Measurements from ENCODE around the gene RPUSD4.

Gene RPUSD4

DNA sequence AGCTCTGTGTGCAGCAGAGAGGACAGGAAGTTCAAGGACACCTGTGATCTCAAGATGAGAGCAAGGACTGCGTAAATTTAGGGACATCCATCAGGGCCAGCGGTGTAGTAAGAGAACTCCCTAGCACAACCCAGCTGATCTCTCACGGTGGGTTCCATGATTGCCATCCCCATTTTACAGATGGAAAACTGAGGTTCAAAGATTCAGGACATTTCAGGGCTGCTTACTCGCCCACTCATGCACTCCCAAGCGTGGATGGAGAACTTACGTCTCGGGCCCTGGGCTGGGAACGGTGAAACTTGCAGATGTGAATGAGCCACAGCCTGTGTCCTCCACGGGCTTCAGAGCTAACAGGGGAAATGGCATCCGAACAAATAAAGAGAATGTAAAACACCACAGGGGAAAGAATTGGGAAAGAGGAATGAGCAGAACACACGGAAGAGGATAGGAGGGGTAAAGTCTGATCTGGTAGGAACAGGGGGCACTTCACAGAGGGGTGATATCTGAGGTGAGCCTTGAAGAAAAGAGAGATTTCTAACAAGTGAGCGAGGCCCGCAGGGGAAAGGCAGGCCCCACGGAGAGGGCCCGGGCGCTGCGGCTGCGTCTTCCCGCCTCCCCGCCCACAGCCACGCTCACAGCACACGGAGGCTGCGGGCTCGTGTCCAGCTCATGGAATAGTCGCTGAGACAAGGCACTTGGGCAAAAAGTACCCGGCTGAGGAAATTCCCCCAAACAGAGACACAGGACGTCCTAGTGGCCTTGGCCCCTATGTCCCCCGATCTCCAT, 55.9 kb downstream of the RPUSD4 start:
- H3K27ac ChIP-seq, result no peak overlapping the region
- TF ChIP-seq ZFX (IDR thresholded peaks at IDR 0.05), result no peak
- TF ChIP-seq, protein P1, sequence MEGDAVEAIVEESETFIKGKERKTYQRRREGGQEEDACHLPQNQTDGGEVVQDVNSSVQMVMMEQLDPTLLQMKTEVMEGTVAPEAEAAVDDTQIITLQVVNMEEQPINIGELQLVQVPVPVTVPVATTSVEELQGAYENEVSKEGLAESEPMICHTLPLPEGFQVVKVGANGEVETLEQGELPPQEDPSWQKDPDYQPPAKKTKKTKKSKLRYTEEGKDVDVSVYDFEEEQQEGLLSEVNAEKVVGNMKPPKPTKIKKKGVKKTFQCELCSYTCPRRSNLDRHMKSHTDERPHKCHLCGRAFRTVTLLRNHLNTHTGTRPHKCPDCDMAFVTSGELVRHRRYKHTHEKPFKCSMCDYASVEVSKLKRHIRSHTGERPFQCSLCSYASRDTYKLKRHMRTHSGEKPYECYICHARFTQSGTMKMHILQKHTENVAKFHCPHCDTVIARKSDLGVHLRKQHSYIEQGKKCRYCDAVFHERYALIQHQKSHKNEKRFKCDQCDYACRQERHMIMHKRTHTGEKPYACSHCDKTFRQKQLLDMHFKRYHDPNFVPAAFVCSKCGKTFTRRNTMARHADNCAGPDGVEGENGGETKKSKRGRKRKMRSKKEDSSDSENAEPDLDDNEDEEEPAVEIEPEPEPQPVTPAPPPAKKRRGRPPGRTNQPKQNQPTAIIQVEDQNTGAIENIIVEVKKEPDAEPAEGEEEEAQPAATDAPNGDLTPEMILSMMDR (conservative IDR thresholded peaks at IDR 0.05), result no peak

DNA sequence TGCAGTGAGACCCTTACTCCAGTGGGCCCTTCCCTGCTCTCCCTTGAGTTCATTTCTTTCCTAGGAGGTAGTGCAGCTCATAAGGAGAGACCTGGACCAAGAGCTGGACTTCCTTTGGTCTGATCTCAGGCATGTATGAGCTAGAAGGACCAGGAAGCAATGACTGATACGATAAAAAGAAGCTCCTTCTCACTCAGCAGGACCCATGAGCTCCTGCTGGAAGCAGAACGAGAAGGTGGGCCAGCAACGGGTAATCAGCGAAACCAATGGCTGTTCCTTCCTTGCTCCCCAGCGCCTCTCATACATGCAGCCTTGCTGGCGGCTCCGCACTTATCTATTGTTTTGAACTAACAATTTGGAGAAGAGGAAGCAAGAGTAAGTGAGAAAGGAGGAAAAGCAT, 56.8 kb downstream of the RPUSD4 start:
- TF ChIP-seq, protein P1 (conservative IDR thresholded peaks at IDR 0.05), result no peak
- TF ChIP-seq ZFX (IDR thresholded peaks at IDR 0.05), result no peak
- no peak overlapping the region for H3K27ac ChIP-seq

DNA sequence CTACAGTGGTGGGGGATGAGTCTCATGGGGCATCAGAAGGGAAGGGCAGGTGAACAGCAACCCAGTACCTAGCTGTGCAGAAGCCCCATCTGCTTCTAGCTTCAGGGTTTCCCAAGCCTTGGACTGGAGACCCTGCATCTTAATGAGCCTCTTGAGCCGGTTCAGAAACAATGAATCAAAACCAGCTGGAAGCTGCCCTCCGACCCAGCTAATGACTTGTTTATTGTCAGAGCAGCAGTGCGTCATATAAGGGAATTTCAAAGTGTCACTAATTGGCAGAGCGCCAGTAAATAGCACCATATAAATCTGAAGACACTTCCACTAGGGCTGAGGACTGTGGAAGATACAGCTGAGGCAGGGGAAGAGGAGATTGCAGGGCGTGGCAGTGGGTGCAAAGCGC, 57.5 kb downstream of the RPUSD4 start:
- TF ChIP-seq, protein P1 (conservative IDR thresholded peaks at IDR 0.05), result no peak
- no peak for TF ChIP-seq ZFX (IDR thresholded peaks at IDR 0.05)
- no peak overlapping the region for H3K27ac ChIP-seq

DNA sequence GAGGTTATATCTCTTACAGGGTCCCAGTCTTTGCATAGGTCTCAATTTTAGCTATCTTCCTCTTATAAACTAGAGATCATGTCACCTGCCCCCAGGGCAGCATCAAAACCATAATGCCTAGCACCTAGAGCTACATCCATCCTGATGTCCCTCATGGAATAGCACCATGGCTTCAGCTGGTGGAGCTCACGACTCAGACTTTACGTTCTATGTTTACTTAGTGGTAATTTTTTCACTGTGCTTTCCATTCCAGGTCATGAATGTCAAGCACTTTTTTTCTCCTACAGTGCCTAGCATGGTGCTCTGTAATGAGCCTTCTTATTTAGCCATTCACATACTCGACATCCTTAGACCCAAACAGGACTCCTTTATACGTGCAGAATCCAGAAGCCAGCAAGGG, 58.4 kb downstream of the RPUSD4 start:
- no peak overlapping the region for H3K27ac ChIP-seq
- no peak for TF ChIP-seq ZFX (IDR thresholded peaks at IDR 0.05)

DNA sequence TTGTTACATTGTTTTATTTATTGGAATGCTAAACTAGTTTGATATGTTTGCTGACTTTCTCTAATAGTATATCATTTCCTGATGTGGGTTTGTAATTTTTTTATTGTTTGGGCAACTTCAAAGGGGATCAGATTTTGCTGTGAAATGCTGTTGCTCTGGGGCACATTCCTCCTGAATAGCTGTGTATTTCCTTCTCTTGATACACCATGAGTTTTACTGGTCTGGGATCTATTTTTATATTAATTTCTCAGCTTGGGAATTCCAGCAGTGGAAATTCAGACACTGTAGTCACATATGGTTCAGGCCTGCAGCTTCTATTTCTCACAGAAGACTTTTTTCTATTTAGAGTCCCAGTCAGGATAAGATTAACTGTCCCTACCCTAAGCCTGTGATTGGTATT, 58.9 kb downstream of the RPUSD4 start:
- no peak overlapping the region for H3K27ac ChIP-seq
- TF ChIP-seq ZFX (IDR thresholded peaks at IDR 0.05), result no peak
- TF ChIP-seq, protein P1 (conservative IDR thresholded peaks at IDR 0.05), result no peak

DNA sequence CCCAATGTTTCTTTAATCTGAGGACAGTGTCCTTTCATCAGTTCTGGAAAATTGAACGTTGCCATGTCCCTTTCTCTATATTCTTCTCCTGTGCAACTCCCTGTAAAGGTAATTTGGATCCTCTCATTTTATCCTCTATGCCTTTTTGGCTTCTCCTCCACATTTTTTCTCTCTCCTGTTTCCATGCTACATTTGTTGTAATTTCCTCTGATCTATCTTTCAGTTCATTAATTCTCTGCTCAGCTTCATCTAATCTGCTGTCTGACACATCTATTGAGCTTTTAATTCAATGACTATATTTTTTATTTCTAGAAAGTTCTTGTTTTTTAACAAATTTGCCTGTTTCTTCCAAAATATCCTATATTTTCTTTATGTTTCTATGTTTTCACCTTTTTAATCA, 59.3 kb downstream of the RPUSD4 start:
- H3K27ac ChIP-seq, result no peak overlapping the region
- TF ChIP-seq, protein P1 (conservative IDR thresholded peaks at IDR 0.05), result no peak
- TF ChIP-seq ZFX (IDR thresholded peaks at IDR 0.05), result no peak

All from C4-2B (cell line).